Dermis blood vessel endothelial cell (primary cell): ENCODE measurements around the gene DLGAP1. TPM values are rescaled to one million over a fixed set of nuclear protein-coding genes. Genes with fewer than 3 reads are reported as not detected.

Experiments
- DNase-seq: peaks from one replicate; pipeline ENCODE4 v3.0.0; 2010
- total RNA-seq: library from RNA; depleted of rRNA; stranded (reverse); fragments of >200 nt; gene quantifications from 2 replicates; pipeline ENCODE4 v1.2.3, GENCODE V29; 2014

The DLGAP1 gene
- total RNA-seq, 1 donor from 2014 or later, result 0.17 TPM

DNA sequence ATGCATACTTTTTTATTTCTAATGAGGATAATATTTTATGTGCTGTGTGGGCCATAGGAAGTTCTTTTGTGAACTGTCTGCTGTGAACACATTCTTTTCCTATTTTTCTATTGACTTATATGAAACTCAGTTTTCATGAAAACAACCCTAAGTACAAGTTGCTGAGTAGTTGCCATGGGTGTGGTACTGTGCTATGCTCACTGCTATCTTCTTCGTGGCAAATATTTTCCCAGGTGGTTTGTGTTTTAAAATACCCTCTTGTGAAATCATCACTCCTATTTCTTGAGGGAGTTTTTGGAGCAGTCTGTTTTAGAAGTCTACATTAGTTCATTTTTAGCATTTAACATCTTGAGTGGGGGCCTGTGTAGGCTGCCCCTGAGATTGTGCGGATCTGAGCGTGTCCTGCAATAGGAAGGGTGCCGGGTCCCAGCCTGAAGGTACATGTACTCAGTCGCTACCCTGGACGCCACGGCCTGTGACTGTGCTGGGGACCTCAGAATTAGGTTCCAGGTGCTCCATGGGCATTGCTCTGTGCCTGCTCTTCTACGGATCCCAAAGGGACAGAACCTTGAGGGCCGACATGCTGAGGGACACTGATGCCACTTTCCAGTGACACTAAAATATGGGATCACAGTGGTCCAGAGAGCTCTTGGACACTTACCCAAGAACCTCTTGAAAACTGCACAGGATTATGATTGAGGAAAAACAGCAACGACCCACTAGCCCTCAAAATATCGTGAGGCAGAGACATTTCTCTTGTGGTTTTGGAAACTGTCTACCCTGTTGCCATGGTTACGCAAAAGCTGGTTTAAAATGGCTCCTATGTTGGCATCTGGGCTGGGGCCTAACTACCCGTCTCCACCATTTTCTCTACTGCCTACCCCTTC, 524.7 kb downstream of the DLGAP1 start:
- DNase-seq, result no peak

DNA sequence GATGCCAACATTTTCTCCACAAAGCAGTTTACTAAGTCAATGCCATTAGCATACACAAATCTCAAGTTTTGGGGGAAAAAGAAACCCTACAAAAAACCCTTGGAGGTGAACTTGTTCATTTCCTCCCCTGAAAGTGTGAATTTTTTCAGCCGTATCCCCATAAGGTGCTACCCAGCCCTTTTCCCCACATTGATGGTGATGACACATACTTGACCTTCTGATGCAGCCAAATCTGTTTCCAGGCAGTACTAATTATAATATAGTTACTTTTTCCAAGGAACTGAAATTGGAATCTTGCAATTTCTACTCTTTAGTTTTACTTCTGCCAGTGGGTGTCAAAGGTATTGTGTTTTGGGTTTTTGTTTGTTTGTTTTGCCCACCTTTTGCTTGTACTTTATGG, 530.7 kb downstream of the DLGAP1 start:
- no peak for DNase-seq

DNA sequence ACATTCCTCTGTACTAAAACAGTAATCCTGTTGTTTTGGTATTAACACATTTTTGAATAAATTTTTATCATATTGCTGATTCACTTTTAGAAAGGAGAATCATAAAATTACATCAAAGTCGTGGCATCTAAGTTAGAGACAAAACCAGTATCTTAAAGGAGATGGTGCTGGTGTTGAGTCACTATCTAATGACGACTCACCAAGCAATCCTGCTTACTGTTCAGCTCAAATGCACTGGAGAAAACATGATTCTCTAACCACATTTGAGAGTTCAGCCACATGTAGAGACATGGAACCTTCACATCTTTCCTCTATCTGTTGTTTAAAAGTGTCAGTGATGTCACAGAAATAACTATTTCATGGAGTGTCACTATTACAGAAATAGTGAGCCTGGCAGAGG, 531.4 kb downstream of the DLGAP1 start:
- DNase-seq, result no peak

DNA sequence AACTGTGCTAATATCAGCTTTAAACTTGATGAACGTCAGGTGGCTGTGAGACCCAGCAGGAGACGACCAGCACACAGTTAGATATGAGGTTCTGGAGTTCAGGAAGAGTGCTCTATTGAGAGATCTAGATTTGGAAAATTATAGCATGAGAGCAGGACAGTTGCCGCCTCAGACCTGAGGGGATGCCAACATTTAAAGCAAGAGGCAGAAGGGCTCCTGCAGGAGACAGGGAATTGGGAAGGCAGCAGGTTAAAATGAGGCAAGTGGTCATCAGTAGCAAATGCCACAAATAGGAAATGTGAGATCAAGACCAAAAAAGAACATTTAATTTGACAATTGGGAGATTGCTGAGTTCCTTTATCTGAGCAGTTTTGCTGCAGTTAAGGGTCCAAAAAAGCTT, 533.3 kb downstream of the DLGAP1 start:
- DNase-seq, result no peak

DNA sequence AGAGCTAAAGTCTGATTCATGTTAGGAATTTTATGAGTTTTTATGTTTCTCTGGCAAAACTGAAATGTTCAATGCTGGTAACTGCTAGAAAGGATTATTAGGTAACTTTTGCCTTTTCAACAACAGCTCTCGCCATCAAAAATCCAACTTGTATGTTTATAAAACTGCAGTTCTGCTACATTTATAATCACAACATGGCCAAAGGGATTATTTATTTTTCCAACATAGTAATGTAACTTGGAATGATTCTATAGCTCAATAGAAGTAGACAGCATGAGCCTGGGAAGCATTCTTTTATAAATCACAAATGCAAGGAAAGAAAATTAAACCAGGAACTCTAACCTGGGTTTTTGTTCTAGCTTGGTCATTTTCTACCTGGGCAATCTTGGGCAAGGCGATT, 534.3 kb downstream of the DLGAP1 start:
- DNase-seq, result no peak

DNA sequence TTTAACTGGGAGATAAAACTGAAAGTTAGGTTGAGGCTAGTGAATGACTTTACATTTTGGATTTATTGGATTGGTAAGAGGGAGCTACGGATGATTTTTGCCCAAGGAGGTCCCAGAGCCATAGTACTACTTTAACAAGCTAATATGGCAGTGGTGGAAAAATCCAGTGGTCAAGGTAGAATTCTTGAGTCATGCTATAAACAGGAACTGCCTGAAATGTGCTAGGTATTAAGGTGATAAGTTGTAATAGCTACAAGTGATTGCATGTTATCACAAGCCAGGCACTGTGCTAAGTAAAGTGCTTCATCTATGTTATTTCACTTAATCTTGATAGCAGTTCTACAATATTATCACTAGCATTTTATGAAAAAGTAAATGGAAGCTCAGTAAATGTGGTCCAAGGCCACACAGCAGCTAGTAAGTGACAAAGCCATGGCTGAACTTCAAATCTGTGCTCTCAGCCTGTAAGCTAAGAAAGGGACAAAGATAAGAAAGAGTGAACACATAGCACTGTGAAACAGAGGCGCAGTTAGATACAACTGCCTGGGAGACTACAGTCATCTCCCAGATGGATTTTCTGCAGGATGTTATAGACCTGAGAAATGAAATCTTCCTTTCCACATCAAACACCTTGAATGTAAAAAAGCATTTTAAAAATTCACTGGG, 535.6 kb downstream of the DLGAP1 start:
- DNase-seq, result no peak

DNA sequence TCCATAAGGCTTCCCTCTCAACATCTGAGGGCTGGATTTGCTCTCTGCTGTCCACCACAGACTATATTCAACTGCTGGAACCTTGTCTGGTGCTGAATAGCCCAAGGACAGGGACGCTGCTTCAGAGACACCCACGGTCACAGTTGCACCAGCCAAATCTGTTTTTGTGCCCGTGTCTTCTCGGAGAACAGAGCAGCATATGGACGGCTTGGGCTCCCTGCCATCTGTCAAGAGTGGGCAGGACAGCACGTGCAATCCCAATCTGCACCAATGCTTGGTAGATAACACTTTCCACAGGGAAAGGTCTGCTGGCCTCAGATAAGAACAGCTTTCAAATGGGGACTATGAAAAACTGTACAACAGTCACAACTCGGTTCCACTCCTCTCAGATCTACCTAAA, 539.0 kb downstream of the DLGAP1 start:
- no peak for DNase-seq

DNA sequence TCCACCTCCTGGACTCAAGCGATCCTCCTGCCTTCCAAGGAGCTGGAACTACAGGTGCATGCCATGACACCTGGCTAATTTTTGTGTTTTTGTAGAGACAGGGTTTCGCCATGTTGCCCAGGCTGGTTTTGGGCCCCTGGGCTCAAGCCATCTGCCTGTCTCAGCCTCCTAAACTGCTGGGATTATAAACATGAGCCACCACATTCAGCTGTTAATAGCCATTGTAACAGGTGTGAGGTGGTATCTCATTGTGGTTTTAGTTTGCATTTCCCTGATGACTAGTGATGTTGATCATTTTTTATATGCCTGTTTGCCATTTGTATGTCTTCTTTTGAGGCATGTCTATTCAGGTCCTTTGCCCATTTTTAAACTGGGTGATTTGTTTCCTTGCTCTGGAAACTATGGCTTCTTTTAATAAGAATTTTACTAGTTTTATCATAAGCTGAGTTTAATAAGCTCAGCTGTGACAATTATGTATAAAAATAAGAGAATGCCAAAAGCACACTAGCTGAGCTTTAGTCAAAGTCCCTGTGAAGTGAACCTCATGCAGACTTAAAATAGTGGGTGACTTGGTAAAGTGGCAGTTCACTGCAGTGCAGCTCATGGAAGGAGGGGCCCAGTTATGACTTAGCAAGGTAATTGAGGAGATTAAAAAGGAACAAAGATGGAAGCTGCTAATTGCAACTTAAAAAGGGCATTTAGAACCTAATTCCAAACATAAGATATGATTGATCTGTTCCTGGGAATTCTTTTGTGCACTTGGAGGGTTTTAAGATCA, 540.1 kb downstream of the DLGAP1 start:
- no peak for DNase-seq

DNA sequence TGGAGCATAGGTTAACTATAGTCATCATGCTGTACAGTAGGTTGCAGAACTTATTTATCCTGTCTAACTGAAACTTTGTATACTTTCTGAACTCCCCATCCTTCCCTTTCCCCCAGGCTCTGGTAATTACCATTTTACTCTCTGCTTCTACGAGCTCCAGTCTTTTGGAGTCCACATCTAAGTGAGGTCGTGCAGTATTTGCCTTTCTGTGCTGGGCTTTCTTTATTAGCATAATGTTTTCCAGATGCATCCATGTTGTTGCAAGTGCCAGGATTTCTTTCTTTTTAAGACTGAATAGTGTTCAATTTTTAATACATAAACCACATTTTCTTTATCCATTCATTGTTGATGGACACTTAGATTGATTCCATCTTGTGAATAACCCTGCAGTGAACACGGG, 541.0 kb downstream of the DLGAP1 start:
- DNase-seq, result no peak

DNA sequence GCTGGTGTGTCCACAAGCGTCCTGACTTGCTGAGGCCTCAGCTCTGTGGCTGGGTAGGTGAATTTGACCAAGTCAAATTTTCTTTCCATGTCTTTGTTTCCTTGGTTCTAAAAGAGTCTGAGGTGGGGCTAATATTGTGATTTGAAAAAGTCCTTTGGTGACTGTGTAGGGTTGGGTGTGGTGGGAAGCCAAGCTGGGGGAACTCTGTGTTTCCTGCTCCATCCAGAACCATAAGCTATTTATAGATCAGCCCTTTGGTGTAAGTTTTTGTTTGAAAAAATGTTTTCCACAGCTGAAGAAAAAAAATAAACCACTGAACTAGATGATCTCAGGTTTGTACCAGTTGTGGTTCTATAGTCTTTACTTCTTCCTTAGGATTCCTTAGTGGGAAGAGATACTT, 542.4 kb downstream of the DLGAP1 start:
- no peak for DNase-seq

DNA sequence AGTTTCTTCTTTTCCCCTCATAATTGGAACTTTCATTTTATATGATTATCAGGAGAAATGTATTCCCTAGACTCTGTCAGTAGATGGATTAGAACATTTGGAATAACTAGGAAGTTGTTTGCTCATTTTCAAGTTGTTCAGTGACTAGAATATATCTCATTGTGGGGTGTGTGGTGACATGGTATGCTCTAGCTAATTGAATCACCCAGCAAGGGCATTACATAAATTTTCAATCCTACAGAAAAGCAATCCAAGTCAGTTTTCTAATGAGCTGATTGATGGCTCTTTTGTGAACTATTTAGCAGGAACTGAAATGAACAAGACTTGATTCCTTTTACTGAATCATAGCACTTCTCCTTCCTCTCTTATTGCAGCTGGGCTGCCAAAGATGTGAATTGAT, 543.7 kb downstream of the DLGAP1 start:
- no peak for DNase-seq

DNA sequence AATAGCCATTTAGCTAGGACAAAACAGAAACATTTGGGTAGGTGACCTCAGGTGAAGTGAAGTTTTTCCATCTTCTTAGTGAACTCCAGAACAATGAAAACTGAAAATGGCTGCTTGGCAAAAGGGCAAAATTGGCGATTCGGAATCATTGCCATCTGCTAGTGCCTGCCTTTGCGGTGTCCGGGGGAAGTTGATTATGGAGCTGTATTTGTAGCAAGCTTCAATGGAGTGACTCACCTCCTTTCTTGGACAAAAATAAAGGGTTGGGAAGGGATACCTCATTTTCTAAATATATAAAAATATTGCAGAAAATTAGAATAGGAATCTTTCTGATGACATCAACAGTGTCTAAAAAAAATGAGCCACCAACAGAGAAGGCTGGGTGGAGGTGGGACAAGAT, 544.6 kb downstream of the DLGAP1 start:
- DNase-seq, result peak; percentile 50

DNA sequence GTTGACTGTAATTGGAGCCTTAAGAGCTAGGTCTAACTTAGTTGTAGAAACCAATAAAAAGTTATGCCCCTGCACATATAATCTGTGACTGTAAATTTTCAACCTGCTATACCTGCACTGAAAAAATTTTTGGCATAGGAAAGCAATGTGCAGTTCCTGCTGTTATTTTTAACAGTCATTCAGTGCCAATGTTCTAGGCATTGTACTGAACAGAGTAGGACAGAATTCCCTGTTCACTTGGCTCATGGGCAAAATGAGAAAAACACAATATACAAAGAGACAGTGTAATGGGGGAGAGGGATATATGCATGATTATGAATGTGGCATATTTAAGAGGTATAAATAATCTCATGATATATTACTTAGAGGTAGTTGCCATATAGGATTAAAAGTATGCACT, 547.2 kb downstream of the DLGAP1 start:
- no peak for DNase-seq

DNA sequence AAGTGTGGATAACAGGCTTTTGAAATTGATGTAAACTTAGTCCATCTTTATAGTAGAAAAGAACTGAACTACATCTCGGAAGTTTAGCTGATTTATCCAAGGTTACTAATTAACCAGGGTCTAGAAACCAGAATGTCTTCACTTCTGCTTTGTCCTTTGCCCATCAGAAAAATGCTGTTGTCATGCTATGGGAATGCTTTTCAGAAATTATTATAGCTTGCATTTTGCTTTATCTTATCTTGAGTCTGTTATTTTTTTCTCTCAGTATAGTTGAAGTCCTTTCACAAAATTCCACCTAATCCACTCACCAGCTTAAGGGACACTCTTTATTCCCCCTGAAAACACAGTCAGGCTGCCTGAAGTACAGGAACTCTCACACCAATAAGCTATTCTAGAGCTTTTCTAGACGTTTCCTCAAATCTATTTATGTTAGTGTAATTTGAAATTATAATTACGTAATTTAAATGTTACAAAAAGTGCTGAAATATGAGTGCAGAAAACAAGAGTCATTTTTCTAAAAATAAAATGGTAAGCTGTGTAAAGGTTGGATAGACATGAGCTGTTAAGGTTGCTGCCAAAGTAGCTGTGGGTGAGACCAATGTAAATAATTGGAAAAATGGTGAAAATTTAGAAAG, 548.9 kb downstream of the DLGAP1 start:
- DNase-seq, result no peak

DNA sequence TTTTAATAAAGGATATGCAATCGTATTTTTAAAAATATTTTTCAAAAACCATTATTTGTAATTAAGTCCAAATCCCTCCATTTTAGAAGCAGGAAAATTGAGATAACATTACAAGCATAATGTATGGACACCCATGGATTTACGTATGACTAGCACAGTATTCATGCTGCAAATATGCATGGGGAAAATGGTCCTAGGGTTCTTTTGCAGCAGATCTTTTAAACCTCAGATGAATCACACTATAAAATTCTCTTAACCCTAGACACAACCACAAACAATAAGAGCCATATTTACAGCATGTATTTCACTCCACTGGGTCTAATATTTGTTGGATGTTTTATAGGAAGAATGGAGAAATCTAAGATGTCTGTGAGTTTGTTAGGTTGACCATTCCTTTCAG, 551.8 kb downstream of the DLGAP1 start:
- DNase-seq, result no peak

DNA sequence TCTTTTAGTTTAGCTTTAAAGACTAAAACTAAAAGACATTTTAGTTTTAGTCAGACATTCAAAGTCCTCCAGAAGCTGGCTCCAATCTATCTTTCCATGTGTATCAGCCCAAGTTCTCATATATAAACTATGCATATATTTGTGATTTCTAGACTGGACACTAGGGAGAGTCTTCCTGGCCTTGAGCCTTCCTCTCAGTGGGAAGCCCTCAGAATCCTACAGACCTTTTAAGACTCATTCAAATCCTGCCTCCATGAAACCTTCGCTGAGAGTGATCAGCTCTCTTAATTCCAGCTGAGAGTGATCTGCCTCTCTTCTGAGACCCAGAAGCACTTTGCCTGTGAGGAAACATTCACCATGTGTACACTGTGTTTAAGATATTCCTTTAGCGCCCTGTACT, 552.4 kb downstream of the DLGAP1 start:
- DNase-seq, result no peak

DNA sequence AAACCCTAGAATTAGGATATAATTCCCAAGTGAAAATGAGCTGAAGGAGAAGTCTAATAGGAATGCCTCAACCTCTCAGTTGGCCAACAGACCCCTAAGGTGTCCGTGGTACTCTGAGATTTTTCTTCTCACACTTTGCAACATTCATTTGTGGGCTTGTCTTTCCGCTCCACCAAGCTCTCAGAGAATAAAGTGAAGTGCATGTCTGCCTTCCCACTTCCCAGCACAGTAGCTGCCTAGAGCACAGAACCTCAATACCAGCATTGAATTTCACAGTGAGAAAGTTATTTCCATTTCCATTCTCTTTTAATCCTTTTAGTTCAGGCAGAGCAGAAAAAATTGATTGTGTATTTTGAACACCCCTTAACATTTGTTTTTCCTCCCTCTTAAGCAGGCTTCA, 553.3 kb downstream of the DLGAP1 start:
- DNase-seq, result no peak

DNA sequence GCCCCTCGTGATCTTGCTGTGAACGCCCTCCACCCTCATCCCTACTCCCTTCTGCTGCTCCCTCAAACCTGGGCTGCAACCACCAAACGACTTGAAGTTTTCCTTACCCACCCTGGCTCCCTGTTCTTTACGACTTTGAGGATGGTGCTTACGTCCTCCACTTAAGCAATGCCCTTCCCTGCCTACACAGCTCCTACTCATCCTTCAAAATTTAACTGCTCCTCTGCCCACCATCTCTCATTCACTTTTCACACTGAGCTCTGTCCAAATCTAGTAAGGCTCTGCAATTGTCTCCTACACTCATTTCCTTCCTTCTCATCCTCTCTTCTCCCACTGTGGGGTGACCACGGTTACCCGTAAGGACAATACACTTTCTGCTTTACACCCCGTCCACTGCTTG, 554.1 kb downstream of the DLGAP1 start:
- no peak for DNase-seq

DNA sequence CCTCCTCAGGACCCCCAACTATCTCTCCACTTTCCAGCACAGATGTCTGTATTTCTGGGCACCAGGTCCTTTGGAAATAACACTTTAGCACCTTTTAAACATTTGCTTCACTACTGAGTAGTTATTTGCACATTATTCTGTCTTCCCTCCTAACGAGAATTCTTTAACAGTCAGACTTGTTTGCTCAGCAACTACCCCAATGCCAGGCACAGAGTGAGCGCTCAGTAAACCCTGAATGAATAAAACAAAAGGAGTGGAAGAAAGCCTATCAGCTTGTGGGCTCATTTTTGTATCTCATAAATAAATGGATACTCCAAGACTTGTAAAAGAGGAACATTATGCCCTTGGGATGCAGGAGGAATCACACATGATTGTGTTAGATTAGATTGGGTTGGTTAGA, 554.8 kb downstream of the DLGAP1 start:
- no peak for DNase-seq

DNA sequence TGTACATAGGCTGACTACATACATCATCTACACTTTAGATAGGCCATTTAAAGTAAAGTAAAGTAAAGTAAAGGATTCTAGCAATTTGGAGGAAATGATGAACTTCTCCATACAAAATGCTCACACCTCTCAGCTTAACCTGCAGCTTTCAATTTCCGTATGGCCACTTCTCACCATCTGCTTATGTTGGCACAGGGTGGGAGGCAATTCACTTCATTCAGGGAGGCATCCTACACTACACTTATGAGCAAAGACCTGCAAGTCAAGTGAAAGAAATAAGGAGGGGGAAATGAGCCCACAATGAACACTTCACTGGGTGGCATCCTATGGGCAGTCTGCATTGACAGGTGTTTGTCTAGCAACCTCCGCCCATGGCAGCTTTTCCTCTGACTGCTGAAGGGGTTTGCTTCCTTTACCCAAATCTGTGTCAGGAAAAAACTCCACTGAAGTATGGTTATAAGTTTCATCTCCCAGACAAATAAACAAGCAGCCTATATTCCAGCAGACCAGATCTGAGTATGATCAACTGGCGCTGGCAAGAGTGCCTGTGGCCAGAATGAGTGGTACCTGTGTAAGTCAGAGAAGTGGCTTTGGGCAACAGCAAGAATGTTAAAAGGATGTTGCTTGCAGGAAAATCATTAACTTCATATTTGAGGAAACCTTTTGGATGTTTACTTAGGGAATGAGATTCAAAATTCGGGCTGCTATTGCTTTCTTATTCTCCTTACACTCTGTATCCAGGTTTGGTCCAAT, 556.1 kb downstream of the DLGAP1 start:
- no peak for DNase-seq

DNA sequence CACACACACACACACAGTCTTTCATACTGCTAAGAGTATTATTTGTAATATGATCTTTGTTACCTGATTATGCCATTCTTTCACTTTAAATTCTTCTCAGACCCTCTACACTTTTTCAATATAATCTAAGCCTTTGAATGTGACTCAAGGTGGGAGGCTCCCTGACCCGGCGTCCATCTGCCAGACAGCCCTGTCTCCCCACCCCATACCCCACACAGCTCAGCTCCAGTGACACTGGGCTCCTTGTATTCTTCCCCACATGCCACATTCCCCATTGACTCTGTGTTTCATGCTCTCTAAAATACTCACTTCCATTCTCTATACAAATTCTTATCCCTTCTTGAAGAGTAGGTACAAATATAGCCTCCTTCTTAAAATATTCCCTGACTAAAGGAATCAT, 563.0 kb downstream of the DLGAP1 start:
- no peak for DNase-seq

DNA sequence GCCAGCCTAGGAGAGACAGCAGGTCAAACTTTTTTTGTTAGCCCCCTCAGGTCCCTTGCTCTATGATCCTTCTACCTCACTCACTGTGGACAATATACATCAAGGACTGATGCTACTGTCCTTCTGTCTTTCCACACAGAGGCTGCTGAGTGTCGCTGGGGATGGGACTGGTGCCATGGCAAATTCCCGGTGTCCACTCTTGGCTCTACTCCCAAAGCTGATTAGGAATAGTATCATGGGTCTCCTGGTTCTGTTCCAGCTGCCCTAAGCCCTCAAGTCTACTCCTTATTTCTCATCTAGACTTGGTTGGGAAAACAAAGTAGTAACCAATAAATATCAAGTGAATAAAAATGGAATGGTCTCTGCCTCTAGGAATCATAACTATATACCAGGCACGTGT, 563.9 kb downstream of the DLGAP1 start:
- DNase-seq, result no peak
